Calu3 (cell line): Measurements from ENCODE around the gene KCNF1. TPM values are rescaled to one million over a fixed set of nuclear protein-coding genes. Genes with fewer than 3 reads are reported as not detected.

Experiments
- BruUV-seq: library from RNA; stranded (reverse); fragments of 400-500 nt; replicated peaks from 2 replicates; lab custom pipeline; 2021; lab: Mats Ljungman, UMichigan
- CTCF ChIA-PET: fragments of 300-600 bp; sonication (Branson Sonifier 250); formaldehyde crosslinking; loops from one replicate; lab custom pipeline; 2022; ENCODE audit warnings: antibody characterized with exemption; lab: Charles Lee
- DNase-seq: peaks from one replicate; pipeline ENCODE4 v3.0.0; 2022
- H3K27ac Mint-ChIP-seq: one replicate; pipeline ENCODE4 v1.8.0; 2022; ENCODE audit warnings: mixed read lengths; ENCODE audit not compliant: unreplicated experiment
- H3K27me3 Mint-ChIP-seq: one replicate; pipeline ENCODE4 v1.8.0; 2022; ENCODE audit warnings: mixed read lengths; ENCODE audit not compliant: unreplicated experiment
- H3K36me3 Mint-ChIP-seq: one replicate; pipeline ENCODE4 v1.8.0; 2022; ENCODE audit warnings: mild to moderate bottlenecking, moderate library complexity, mixed read lengths; ENCODE audit not compliant: insufficient read depth, unreplicated experiment
- H3K4me1 Mint-ChIP-seq: one replicate; pipeline ENCODE4 v1.8.0; 2022; ENCODE audit warnings: mild to moderate bottlenecking, low read depth, mixed read lengths; ENCODE audit not compliant: unreplicated experiment
- H3K4me3 Mint-ChIP-seq: one replicate; pipeline ENCODE4 v1.8.0; 2022; ENCODE audit warnings: mild to moderate bottlenecking, low read depth, moderate library complexity, mixed read lengths; ENCODE audit not compliant: unreplicated experiment
- H3K9me3 Mint-ChIP-seq: one replicate; pipeline ENCODE4 v1.8.0; 2022; ENCODE audit warnings: low read depth, mixed read lengths; ENCODE audit not compliant: unreplicated experiment
- intact Hi-C: fragments of 100-400 bp; cut with micrococcal nuclease; formaldehyde crosslinking; loops from one replicate; pipeline ENCODE4 v1.10.0; 2022; ENCODE audit not compliant: unreplicated experiment
- total RNA-seq: library from RNA; stranded (reverse); gene quantifications from 2 replicates; pipeline ENCODE4 v1.2.3, GENCODE V29; 2022
- TF ChIP-seq, protein P1 (sequence below): fragments of 200-600 bp; IDR thresholded peaks from one replicate; pipeline ENCODE4 v1.8.0; 2022; ENCODE audit warnings: antibody characterized with exemption; ENCODE audit not compliant: unreplicated experiment

Gene KCNF1
- total RNA-seq, 1 experiment from 2014 or later, result not detected

DNA sequence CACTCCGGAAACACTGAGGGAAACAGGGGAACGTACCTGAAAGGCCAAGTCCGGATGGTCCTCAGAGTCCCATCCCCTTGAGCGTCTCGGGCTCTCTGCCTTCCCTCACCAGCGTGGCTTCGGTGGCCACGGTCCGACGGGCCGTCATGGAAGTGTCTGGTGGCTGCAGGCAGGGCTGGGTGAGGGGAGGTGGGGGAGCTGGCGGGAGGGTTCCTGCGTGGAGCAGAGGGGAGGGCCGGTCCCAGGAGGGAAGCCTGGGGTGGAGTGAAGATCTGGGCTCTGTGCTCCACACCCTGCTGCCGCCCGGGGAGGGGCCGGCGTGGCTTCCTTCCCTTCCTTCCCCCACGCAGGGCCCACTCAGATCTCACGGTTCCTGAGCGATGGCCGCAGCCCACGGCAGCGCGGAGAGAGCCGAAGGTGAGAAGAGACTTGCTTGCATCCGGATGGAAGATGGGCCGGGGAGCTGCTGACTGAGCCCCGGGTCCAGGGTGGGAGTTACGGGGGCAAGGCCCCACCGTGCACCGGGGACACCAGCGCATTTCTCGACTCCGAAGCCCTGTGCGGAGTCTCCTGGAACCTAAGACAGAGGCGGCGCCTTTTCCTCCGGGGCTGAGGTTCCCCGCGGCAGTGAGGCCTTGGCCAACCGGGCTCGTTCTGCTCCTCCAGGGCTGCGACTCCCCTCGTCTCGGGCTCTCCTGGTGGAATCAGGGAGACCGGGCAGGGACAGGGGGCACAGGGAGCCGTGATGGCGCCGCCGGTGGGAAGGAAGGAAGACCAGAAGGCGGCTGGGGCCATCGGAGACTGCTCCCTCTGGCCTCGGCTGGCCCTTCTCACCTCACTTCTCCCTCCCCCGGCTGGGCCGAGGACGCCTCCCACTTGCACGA, 49.1 kb downstream of the KCNF1 start:
- intact Hi-C loops, result no loop called here
- H3K27ac Mint-ChIP-seq, result no peak overlapping the region
- CTCF ChIA-PET, result no interaction called here
- no peak for DNase-seq
- H3K4me1 Mint-ChIP-seq, result no peaks in the 10 kb centered on the region
- peaks cover 78% of the 10 kb centered on the region for H3K27me3 Mint-ChIP-seq
- TF ChIP-seq, protein P1, sequence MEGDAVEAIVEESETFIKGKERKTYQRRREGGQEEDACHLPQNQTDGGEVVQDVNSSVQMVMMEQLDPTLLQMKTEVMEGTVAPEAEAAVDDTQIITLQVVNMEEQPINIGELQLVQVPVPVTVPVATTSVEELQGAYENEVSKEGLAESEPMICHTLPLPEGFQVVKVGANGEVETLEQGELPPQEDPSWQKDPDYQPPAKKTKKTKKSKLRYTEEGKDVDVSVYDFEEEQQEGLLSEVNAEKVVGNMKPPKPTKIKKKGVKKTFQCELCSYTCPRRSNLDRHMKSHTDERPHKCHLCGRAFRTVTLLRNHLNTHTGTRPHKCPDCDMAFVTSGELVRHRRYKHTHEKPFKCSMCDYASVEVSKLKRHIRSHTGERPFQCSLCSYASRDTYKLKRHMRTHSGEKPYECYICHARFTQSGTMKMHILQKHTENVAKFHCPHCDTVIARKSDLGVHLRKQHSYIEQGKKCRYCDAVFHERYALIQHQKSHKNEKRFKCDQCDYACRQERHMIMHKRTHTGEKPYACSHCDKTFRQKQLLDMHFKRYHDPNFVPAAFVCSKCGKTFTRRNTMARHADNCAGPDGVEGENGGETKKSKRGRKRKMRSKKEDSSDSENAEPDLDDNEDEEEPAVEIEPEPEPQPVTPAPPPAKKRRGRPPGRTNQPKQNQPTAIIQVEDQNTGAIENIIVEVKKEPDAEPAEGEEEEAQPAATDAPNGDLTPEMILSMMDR, result no peak
- no peaks in the 10 kb centered on the region for H3K36me3 Mint-ChIP-seq
- H3K9me3 Mint-ChIP-seq, result no peaks in the 10 kb centered on the region
- no peak overlapping the region for H3K4me3 Mint-ChIP-seq
- no TSS peak for BruUV-seq

DNA sequence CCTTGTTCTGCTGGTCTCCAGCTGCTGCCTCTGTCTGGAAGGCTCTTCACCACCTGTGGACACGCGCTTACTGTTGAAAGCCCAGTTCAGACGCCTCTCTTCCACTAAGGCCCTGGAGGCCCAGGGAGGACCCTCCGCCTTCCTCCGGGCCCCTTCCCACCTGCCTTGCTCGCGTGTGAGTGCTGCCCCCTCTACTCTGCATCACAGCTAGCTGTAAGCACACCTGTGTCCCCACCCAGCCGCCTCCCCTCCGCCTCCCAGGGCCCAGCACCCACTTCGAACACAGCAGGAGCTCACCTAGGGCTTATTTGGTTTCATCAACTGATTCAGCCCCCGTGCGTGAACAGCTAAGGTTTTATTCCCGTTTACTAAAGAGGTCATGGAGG, 49.7 kb downstream of the KCNF1 start:
- peaks cover 78% of the 10 kb centered on the region for H3K27me3 Mint-ChIP-seq
- H3K4me3 Mint-ChIP-seq, result no peak overlapping the region
- H3K27ac Mint-ChIP-seq, result no peak overlapping the region
- H3K4me1 Mint-ChIP-seq, result no peaks in the 10 kb centered on the region
- intact Hi-C loops, result no loop called here
- TF ChIP-seq, protein P1, result no peak
- DNase-seq, result no peak
- no TSS peak for BruUV-seq
- H3K36me3 Mint-ChIP-seq, result no peaks in the 10 kb centered on the region
- H3K9me3 Mint-ChIP-seq, result no peaks in the 10 kb centered on the region
- CTCF ChIA-PET, result no interaction called here

DNA sequence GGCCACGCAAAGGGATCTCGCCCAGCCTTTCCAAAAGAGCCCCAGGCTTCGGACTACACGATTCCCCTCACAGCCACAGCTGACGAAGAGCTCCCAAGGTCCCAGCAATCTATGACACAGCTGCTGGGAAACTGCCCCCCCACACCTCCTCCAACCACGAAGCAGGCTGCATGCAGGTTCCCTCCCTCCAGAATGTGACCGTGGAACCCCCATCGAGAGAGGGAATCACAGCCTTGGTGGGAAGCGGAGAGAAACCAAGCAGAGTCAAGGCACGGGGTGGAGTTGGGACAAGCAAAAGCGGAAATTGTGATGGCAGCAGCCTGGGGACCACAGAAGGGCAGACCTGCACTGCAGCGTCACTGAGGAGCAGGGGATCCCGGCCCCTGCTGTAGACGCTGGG, 50.3 kb downstream of the KCNF1 start:
- no peak for DNase-seq
- no peaks in the 10 kb centered on the region for H3K9me3 Mint-ChIP-seq
- BruUV-seq, result no TSS peak
- TF ChIP-seq, protein P1, result no peak
- peaks cover 78% of the 10 kb centered on the region for H3K27me3 Mint-ChIP-seq
- H3K4me1 Mint-ChIP-seq, result no peaks in the 10 kb centered on the region
- intact Hi-C loops, result no loop called here
- H3K27ac Mint-ChIP-seq, result no peak overlapping the region
- CTCF ChIA-PET, result no interaction called here
- H3K36me3 Mint-ChIP-seq, result no peaks in the 10 kb centered on the region
- H3K4me3 Mint-ChIP-seq, result no peak overlapping the region

DNA sequence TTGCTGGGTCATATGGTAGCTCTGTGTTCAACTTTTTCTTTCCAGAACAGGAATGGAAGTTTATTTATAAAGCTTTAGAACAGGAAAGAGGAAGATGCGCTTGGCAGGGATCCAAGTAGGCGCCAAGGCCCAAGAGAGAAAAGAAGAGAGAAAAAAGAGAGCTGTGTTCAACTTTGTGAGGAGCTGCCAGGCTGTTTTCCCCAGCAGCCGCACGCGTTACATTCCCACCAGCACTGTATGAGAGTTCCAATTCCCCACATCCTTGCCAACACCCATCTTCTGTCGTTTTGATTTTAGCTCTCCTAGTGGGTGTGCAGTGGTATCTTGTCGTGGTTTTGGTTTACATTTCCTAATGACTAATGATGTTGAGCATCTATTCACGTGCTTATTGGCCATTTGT, 51.4 kb downstream of the KCNF1 start:
- H3K4me1 Mint-ChIP-seq, result no peaks in the 10 kb centered on the region
- TF ChIP-seq, protein P1, result no peak
- H3K4me3 Mint-ChIP-seq, result no peak overlapping the region
- peaks cover 78% of the 10 kb centered on the region for H3K27me3 Mint-ChIP-seq
- no peak for DNase-seq
- no peaks in the 10 kb centered on the region for H3K36me3 Mint-ChIP-seq
- intact Hi-C loops, result no loop called here
- no peak overlapping the region for H3K27ac Mint-ChIP-seq
- CTCF ChIA-PET, result interaction anchor here (0.6 to 0.8 kb wide), 2 partner anchors 9 to 82 kb away, joined by 3 to 7 read pairs; no protein-coding TSS in a partner anchor
- BruUV-seq, result no TSS peak
- no peaks in the 10 kb centered on the region for H3K9me3 Mint-ChIP-seq

Other genes starting within 250 kb of the KCNF1 start
- gene NOL10, start 222.0 kb upstream of the KCNF1 start, total RNA-seq, result 31.3 and 32.6 TPM in 2 replicates
- 0.28 and 0.61 TPM in 2 replicates for gene ATP6V1C2, start 190.3 kb upstream of the KCNF1 start, total RNA-seq
- 313 and 317 TPM in 2 replicates for gene PDIA6, start 99.1 kb upstream of the KCNF1 start, total RNA-seq
- 13.5 and 15.0 TPM in 2 replicates for gene SLC66A3, start 243.5 kb downstream of the KCNF1 start, total RNA-seq